Hepatocyte (in vitro differentiated cells): Measurements from ENCODE around the gene H6PD. TPM values are rescaled to one million over a fixed set of nuclear protein-coding genes. Genes with fewer than 3 reads are reported as not detected.
A peak's percentile ranks its signal among the peaks of the same experiment; 100 is the strongest.

Experiments
- DNase-seq: peaks from one replicate; pipeline ENCODE4 v3.0.0-alpha.2; 2016; ENCODE audit warnings: low spot score
- H2AFZ ChIP-seq: fragments of 200-600 bp; sonication (generic); 2 replicates; pipeline ENCODE4 v1.6.0; 2016; ENCODE audit warnings: antibody characterized with exemption, mild to moderate bottlenecking
- H3K27ac ChIP-seq: fragments of 200-600 bp; sonication (generic); 2 replicates; pipeline ENCODE4 v1.5.1; 2016; ENCODE audit warnings: mild to moderate bottlenecking
- H3K27me3 ChIP-seq: fragments of 200-600 bp; sonication (generic); 2 replicates; pipeline ENCODE4 v1.6.1; 2016
- H3K36me3 ChIP-seq: fragments of 200-600 bp; sonication (generic); replicated peaks from 2 replicates; pipeline ENCODE4 v1.5.1; 2016; ENCODE audit warnings: low read depth; ENCODE audit not compliant: insufficient read depth
- H3K4me1 ChIP-seq: fragments of 200-600 bp; sonication (generic); 2 replicates; pipeline ENCODE4 v1.5.1; 2016; ENCODE audit warnings: mild to moderate bottlenecking, moderate library complexity; ENCODE audit not compliant: insufficient read depth
- H3K4me2 ChIP-seq: fragments of 200-600 bp; sonication (generic); 2 replicates; pipeline ENCODE4 v1.6.0; 2016
- H3K4me3 ChIP-seq: fragments of 200-600 bp; sonication (generic); 2 replicates; pipeline ENCODE4 v1.5.1; 2016; ENCODE audit warnings: mild to moderate bottlenecking
- H3K79me2 ChIP-seq: fragments of 200-600 bp; sonication (generic); 2 replicates; pipeline ENCODE4 v1.6.0; 2017; ENCODE audit warnings: mild to moderate bottlenecking
- H3K9me2 ChIP-seq: fragments of 200-600 bp; sonication (generic); replicated peaks from 2 replicates; pipeline ENCODE4 v1.6.0; 2017; ENCODE audit warnings: mild to moderate bottlenecking; ENCODE audit not compliant: insufficient read depth
- H3K9me3 ChIP-seq: fragments of 200-600 bp; sonication (generic); 2 replicates; pipeline ENCODE4 v1.5.1; 2016; ENCODE audit warnings: low read depth, mild to moderate bottlenecking
- H4K20me1 ChIP-seq: fragments of 200-600 bp; sonication (generic); 2 replicates; pipeline ENCODE4 v1.6.0; 2016; ENCODE audit warnings: mild to moderate bottlenecking; ENCODE audit not compliant: insufficient read depth, poor library complexity, severe bottlenecking
- EZH2 ChIP-seq: fragments of 200-600 bp; sonication (generic); IDR thresholded peaks from 2 replicates; pipeline ENCODE4 v1.6.1; 2016; ENCODE audit warnings: antibody characterized with exemption, mild to moderate bottlenecking, borderline replicate concordance
- EZH2phosphoT487 ChIP-seq: fragments of 200-600 bp; sonication (generic); IDR thresholded peaks from one replicate; pipeline ENCODE4 v1.6.1; 2018; ENCODE audit warnings: antibody characterized with exemption, mild to moderate bottlenecking, low read depth, moderate library complexity; ENCODE audit not compliant: unreplicated experiment, severe bottlenecking
- WGBS: methylation state at CpG from one replicate; pipeline ENCODE4 v1.1.6; 2016; ENCODE audit warnings: low lambda C conversion rate; ENCODE audit errors: missing lambda C conversion rate; 5-methylcytosine and 5-hydroxymethylcytosine counted together
- polyA plus RNA-seq: library from polyadenylated mRNA; unstranded; fragments of >200 nt; fragmentation: Nextera tagmentation; extraction: Ambion mirVana; gene quantifications from 2 replicates; pipeline ENCODE4 v1.2.1, GENCODE V29; 2016
- total RNA-seq: library from RNA; depleted of rRNA; stranded (reverse); fragments of >200 nt; gene quantifications from 2 replicates; pipeline ENCODE4 v1.2.3, GENCODE V29; 2014
- TF ChIP-seq, protein P1 (sequence below): fragments of 200-600 bp; sonication (generic); IDR thresholded peaks from 2 replicates; pipeline ENCODE4 v1.5.1; 2016; ENCODE audit warnings: antibody characterized with exemption, mild to moderate bottlenecking; ENCODE audit not compliant: poor library complexity

The H6PD gene
- total and polyA plus RNA-seq, 2 experiments from 2014 or later, result 26.3 to 54.8 TPM

DNA sequence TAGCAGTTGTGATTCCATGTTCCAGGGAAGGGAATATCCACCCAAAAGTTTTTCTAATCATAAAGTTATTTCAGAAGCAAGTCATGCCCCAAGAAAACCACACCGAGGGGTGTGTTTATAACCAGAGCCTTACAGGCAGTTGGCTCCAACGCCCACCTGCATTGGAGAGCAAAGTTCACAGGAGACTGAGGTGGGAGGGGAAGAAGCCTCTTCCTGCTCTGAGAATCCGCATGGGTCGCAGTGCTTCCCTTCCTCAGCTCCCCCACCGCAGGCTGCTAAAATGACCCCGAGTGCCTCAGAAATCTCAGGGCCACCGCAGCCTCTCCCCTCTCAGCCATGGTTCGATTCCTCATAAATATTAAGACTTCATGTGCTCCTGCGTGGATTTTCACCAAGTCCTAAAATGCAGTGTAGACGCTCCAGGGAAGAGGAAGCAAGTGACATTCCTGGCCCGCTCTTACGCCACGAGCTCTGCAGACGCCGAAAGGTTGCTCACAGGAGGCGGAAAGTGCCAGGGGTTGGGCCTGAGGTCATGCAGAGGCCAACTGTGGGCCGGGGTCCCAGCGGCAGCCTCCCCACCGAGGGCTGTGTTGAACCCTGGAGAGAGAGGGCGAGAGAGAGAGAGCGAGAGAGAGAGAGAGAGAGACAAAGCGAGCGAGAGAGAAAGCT is 44.7 kb downstream of the H6PD start:
- no peaks in the 10 kb centered on the region for H4K20me1 ChIP-seq
- TF ChIP-seq, protein P1, sequence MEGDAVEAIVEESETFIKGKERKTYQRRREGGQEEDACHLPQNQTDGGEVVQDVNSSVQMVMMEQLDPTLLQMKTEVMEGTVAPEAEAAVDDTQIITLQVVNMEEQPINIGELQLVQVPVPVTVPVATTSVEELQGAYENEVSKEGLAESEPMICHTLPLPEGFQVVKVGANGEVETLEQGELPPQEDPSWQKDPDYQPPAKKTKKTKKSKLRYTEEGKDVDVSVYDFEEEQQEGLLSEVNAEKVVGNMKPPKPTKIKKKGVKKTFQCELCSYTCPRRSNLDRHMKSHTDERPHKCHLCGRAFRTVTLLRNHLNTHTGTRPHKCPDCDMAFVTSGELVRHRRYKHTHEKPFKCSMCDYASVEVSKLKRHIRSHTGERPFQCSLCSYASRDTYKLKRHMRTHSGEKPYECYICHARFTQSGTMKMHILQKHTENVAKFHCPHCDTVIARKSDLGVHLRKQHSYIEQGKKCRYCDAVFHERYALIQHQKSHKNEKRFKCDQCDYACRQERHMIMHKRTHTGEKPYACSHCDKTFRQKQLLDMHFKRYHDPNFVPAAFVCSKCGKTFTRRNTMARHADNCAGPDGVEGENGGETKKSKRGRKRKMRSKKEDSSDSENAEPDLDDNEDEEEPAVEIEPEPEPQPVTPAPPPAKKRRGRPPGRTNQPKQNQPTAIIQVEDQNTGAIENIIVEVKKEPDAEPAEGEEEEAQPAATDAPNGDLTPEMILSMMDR, result no peak
- TF ChIP-seq EZH2 (no peak), EZH2phosphoT487 (no peak)
- no peaks in the 10 kb centered on the region for H3K9me2 ChIP-seq
- peak; percentile 67 for DNase-seq
- H3K4me1 ChIP-seq, result peaks cover 34% of the 10 kb centered on the region
- H3K36me3 ChIP-seq, result no peaks in the 10 kb centered on the region
- no peaks in the 10 kb centered on the region for H3K79me2 ChIP-seq
- no peaks in the 10 kb centered on the region for H3K27me3 ChIP-seq
- WGBS, result 54% methylated on average over 22 of the region's 23 CpGs
- H3K9me3 ChIP-seq, result no peaks in the 10 kb centered on the region
- peak overlapping the region; percentile 28 for H2AFZ ChIP-seq
- H3K27ac ChIP-seq, result peak overlapping the region; percentile 88
- H3K4me2 ChIP-seq, result peak overlapping the region; percentile 48
- no peak overlapping the region for H3K4me3 ChIP-seq

DNA sequence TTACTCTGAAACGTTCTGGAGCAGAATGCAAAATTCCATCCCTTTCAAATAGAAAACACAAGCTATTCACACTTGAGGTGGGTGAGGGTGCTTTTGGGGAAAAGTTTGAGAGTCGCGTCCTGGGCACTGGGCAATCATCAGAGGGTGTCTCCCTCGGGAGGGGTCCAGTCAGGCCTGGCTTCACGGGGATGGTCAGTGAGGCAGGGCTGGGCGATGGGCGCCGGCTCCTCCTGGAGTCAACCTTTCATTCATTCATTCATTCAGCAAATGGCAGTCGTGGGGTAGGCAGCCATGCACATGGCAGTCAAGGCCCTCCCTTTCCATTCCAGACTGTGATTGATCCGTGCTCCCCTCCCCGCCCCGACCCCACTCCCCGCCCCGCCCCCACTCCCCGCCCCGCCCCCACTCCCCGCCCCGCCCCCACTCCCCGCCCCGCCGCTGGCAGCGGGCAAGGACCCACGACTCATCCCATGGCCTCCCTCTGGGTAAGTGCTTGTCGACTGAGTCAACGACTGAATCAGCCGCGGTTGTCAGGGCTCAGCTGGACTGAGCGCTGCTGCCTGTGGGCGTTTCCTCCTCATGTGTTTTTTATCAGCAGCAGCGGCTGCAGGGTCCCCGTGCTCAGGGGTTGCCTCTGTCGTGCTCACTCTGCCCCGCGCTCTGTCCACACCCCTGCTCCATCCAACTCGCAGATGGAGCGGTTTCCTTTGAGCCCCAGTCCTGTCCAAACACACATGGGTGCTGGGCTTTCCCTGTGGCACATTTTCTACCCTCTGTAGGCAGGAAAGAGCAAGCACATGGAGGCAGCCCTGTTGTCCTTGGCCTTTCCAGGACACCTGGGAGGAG is 45.7 kb downstream of the H6PD start:
- H2AFZ ChIP-seq, result no peak overlapping the region
- H3K27me3 ChIP-seq, result no peaks in the 10 kb centered on the region
- 30% methylated on average over 29 of the region's 36 CpGs for WGBS
- no peak overlapping the region for H3K4me3 ChIP-seq
- H3K9me2 ChIP-seq, result no peaks in the 10 kb centered on the region
- peak; percentile 86 for DNase-seq
- H4K20me1 ChIP-seq, result no peaks in the 10 kb centered on the region
- H3K9me3 ChIP-seq, result no peaks in the 10 kb centered on the region
- no peaks in the 10 kb centered on the region for H3K79me2 ChIP-seq
- peak overlapping the region; percentile 58 for H3K4me2 ChIP-seq
- TF ChIP-seq EZH2 (no peak), EZH2phosphoT487 (no peak)
- TF ChIP-seq, protein P1, result no peak
- H3K4me1 ChIP-seq, result peaks cover 34% of the 10 kb centered on the region
- no peaks in the 10 kb centered on the region for H3K36me3 ChIP-seq
- peak overlapping the region; percentile 88 for H3K27ac ChIP-seq

DNA sequence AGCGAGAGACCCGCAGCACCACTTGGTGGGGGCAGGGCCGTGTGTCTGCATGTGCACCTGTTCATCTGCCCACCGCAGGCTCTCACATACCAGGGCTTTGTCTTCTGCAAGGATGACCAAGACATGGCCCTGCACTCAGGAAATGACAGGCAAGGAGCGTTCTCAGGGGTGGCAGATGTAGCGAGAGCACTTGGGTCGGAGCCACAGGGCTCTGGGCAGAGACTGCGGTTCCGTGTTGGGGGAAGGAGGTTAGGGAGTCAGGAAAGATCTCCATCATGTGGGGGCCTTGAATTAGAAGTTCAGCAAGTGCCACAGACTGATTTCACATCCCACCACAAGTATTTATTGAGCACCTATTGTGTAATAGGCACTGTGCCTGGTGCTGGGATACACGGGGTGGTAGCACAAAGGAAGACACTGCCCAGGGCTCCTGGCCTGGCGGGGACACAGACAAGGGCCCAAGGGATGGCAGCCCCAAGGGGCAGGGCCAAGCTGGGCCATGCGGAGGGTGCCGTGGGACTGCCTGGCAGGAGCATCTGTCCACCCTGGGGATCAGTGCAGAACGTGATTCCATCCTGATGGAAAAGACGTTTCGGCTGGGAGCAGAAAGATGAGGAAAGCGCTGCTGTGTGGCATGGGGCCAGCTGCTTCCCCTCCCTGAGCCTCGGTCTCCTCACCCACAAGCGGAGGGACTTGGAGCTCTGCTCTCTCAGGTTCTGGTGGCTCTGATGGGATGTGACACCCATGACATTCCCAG is 46.7 kb downstream of the H6PD start:
- WGBS, result 83% methylated on average over 19 of the region's 19 CpGs
- peak overlapping the region; percentile 58 for H3K4me2 ChIP-seq
- TF ChIP-seq EZH2 (no peak), EZH2phosphoT487 (no peak)
- TF ChIP-seq, protein P1, result no peak

More for the DNA sequence above, 46.7 kb downstream of the H6PD start:
- H3K79me2 ChIP-seq, result no peaks in the 10 kb centered on the region
- H3K9me2 ChIP-seq, result no peaks in the 10 kb centered on the region
- no peaks in the 10 kb centered on the region for H3K27me3 ChIP-seq
- H3K36me3 ChIP-seq, result no peaks in the 10 kb centered on the region
- H3K4me3 ChIP-seq, result no peak overlapping the region
- H3K9me3 ChIP-seq, result no peaks in the 10 kb centered on the region
- H3K27ac ChIP-seq, result peak overlapping the region; percentile 50
- no peak for DNase-seq
- no peak overlapping the region for H2AFZ ChIP-seq
- no peaks in the 10 kb centered on the region for H4K20me1 ChIP-seq
- H3K4me1 ChIP-seq, result peaks cover 34% of the 10 kb centered on the region
